Measurements from ENCODE around the gene ADCK1. TPM values are rescaled to one million over a fixed set of nuclear protein-coding genes. Genes with fewer than 3 reads are reported as not detected.
"Not testable (repeated sequence)": the region's sequence is repeated elsewhere in the genome, so short reads cannot be mapped to it uniquely, and the experiment has no call there.

ADCK1 gene
- total RNA-seq, 2 donors from 2014 or later, result 2.6 to 26.4 TPM

DNA sequence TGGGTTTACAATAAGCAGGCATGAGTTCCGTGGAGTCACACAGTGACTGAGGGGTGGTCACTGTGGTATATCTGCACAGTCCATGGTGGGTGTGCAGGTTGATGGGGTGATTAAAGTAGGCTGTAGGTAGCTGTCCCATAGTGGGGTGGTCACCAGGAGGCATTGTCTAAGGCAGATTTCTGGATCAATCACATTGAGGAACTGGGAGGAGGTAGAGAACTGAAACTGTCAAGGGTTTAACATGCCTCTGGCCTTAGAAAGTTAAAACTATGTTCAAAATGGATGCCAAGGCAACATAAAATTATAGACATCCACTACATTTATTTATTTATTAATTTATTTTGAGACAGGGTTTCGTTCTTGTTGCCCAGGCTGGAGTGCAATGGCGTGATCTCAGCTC, 8.3 kb downstream of the ADCK1 start:
- WGBS, 2 donors, result 96 to 97% methylated on average over 3 of the region's 3 CpGs
- H3K27ac ChIP-seq, result no peak overlapping the region
- no peak overlapping the region for H3K4me3 ChIP-seq
- H3K36me3 ChIP-seq (replicated peaks in 1 of 2; ENCODE audit: insufficient read depth in 1 of 2, low read depth in 2 of 2), result no peaks in the 10 kb centered on the region
- no peaks in the 10 kb centered on the region for H3K27me3 ChIP-seq
- H3K4me1 ChIP-seq, result no peaks in the 10 kb centered on the region
- no peak for ATAC-seq
- H3K9me3 ChIP-seq, result no peaks in the 10 kb centered on the region
- no peak for TF ChIP-seq POLR2A (IDR thresholded peaks at IDR 0.05)
- TF ChIP-seq, protein P1, sequence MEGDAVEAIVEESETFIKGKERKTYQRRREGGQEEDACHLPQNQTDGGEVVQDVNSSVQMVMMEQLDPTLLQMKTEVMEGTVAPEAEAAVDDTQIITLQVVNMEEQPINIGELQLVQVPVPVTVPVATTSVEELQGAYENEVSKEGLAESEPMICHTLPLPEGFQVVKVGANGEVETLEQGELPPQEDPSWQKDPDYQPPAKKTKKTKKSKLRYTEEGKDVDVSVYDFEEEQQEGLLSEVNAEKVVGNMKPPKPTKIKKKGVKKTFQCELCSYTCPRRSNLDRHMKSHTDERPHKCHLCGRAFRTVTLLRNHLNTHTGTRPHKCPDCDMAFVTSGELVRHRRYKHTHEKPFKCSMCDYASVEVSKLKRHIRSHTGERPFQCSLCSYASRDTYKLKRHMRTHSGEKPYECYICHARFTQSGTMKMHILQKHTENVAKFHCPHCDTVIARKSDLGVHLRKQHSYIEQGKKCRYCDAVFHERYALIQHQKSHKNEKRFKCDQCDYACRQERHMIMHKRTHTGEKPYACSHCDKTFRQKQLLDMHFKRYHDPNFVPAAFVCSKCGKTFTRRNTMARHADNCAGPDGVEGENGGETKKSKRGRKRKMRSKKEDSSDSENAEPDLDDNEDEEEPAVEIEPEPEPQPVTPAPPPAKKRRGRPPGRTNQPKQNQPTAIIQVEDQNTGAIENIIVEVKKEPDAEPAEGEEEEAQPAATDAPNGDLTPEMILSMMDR (IDR thresholded peaks at IDR 0.05), result no peak
- intact Hi-C loops (cut with DNase I), result no loop called here
- no peak for DNase-seq

DNA sequence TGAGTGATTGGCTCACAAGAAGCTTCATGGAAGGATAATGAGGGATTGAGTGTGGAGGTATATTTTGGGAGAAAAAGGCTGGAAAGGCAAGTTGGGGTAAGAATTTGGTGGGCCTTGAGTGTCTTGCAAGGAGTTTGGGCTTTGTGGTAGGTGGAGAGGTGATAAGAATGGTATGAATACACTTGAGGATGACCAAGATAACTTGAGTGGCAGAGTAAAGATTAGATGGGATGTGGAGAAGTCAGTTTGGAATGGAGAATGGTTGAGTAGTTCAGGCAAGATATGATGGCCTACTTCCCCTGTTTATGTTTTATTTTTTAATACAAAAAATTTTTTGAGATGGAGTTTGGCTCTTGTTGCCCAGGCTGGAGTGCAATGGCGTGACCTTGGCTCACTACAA, 9.1 kb downstream of the ADCK1 start:
- WGBS, 2 donors, result 100% methylated on average over 1 of the region's 1 CpG
- intact Hi-C loops (cut with DNase I), result no loop called here
- H3K4me1 ChIP-seq, result no peaks in the 10 kb centered on the region

DNA sequence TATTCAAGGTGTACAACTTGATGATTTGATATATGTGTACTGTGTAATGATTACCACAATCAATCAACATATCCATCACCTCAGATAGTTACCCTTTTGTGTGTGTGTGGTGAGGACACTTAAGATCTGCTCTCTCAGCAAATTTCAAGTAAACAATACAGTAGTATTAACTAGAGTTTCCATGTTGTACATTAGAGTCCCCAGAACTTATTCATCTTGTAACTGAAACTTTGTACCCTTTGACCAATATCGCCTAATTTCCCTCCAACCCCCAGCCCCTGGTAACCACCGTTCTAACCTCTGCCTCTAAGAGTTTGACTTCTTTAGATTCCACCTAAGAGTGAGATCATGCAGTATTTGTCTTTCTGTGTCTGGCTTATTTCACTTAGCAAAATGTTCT, 12.1 kb downstream of the ADCK1 start:
- Histone ChIP-seq H3K27me3 (no peaks in the 10 kb centered on the region), H3K4me1 (no peaks in the 10 kb centered on the region), H3K36me3 (replicated peaks in 1 of 2; ENCODE audit: insufficient read depth in 1 of 2, low read depth in 2 of 2) (no peaks in the 10 kb centered on the region), H3K9me3 (no peaks in the 10 kb centered on the region), H3K27ac (no peak overlapping the region), H3K4me3 (no peak overlapping the region)
- ATAC-seq (no peak), DNase-seq (no peak)
- intact Hi-C loops (cut with DNase I), result no loop called here
- WGBS, 2 donors, result 85 to 91% methylated on average over 2 of the region's 2 CpGs
- no peak for TF ChIP-seq POLR2A (IDR thresholded peaks at IDR 0.05)
- TF ChIP-seq, protein P1 (IDR thresholded peaks at IDR 0.05), result no peak

More for the DNA sequence above, 9.1 kb downstream of the ADCK1 start:
- Histone ChIP-seq H3K9me3 (no peaks in the 10 kb centered on the region), H3K27ac (no peak overlapping the region), H3K4me3 (no peak overlapping the region), H3K36me3 (replicated peaks in 1 of 2; ENCODE audit: insufficient read depth in 1 of 2, low read depth in 2 of 2) (no peaks in the 10 kb centered on the region), H3K27me3 (no peaks in the 10 kb centered on the region)
- DNase-seq, result no peak
- no peak for ATAC-seq
- TF ChIP-seq, protein P1 (IDR thresholded peaks at IDR 0.05), result no peak

DNA sequence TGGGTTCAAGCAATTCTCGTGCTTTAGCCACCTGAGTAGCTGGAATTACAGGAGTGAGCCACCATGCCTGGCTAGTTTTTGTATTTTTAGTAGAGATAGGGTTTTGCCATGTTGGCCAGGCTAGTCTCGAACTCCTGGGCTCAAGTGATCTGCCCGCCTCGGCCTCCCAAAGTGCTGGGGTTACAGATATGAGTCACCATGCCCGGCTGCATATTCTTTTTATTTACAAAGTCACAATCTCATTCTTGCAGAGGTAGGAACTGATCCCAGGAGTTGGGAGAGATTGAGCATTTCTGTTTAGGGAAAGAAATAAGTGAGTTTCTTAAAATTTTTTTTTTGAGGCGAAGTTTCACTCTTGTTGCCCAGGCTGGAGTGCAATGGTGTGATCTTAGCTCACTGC, 12.8 kb downstream of the ADCK1 start:
- H3K4me3 ChIP-seq; ATAC-seq; H3K27ac ChIP-seq; intact Hi-C loops (cut with DNase I); H3K27me3 ChIP-seq; H3K4me1 ChIP-seq; H3K36me3 ChIP-seq (replicated peaks in 1 of 2; ENCODE audit: insufficient read depth in 1 of 2, low read depth in 2 of 2); H3K9me3 ChIP-seq; DNase-seq: not testable (repeated sequence)
- WGBS, 2 donors, result 79 to 85% methylated on average over 6 of the region's 6 CpGs

DNA sequence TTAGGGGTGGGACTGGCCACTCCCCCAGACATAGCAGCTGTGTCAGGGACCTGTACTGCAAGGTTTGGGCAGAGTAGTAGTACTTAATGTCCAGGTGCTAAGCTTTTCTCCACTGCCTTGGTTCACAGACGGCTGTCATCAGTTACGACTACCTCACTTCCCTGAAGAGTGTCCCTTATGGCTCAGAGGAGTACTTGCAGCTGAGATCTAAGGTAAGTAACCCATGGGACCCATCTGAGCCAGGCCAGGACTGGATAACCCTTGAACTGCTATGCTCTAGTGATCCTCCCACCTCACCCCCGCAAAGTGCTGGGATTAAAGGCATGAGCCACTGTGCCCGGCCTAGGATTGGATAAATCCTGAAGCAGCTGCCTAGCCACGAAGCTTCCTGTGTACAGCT, 22.4 kb downstream of the ADCK1 start:
- Histone ChIP-seq H3K27ac (no peak overlapping the region), H3K36me3 (replicated peaks in 1 of 2; ENCODE audit: insufficient read depth in 1 of 2, low read depth in 2 of 2) (peaks cover 0 to 6% of the 10 kb centered on the region in 2 donors), H3K4me1 (peaks cover 7% of the 10 kb centered on the region), H3K27me3 (no peaks in the 10 kb centered on the region), H3K9me3 (no peaks in the 10 kb centered on the region), H3K4me3 (no peak overlapping the region)
- intact Hi-C loops (cut with DNase I), result no loop called here
- 91 to 97% methylated on average over 4 to 5 of the region's 5 CpGs for WGBS, 2 donors
- DNase-seq (no peak), ATAC-seq (no peak)
- no peak for TF ChIP-seq POLR2A (IDR thresholded peaks at IDR 0.05)
- TF ChIP-seq, protein P1 (IDR thresholded peaks at IDR 0.05), result no peak
